HCT116 (cell line): ENCODE results near the gene PYROXD2. TPM values are rescaled to one million over a fixed set of nuclear protein-coding genes. Genes with fewer than 3 reads are reported as not detected.

Experiments
- ATAC-seq: fragments of 200-7000 bp; cut with Tn5 transposase; 2 replicates; pipeline ENCODE4 v1.9.1; 2020; ENCODE audit warnings: mild to moderate bottlenecking, moderate library complexity
- BruUV-seq: library from RNA; stranded (reverse); fragments of 400-500 nt; replicated peaks from 2 replicates; lab custom pipeline; 2021; lab: Mats Ljungman, UMichigan
- CTCF ChIA-PET: fragments of 300-600 bp; sonication (Branson Sonifier 250); formaldehyde crosslinking; loops from one replicate; lab custom pipeline; 2021; ENCODE audit warnings: antibody characterized with exemption; lab: Charles Lee
- POLR2A ChIA-PET: fragments of 300-600, 350-600 bp; sonication (Branson Sonifier 250); formaldehyde crosslinking; loops from one replicate; lab custom pipeline; 2021; ENCODE audit warnings: antibody characterized with exemption; lab: Charles Lee
- RAD21 ChIA-PET, 2 experiments: fragments of 300-600 bp; sonication (Branson Sonifier 250); formaldehyde crosslinking; loops; one replicate each; lab custom pipeline; 2023; ENCODE audit warnings: low total read pairs in 2 of 2; ENCODE audit not compliant: uncharacterized antibody in 2 of 2, unreplicated experiment in 2 of 2, low non-redundant PET in 1 of 2; lab: Charles Lee
- DNase-seq: peaks from one replicate; pipeline ENCODE4 v3.0.0-alpha.2; 2010; ENCODE audit warnings: low read depth, low spot score
- H2AFZ ChIP-seq: fragments of 200-600 bp; shearing (Covaris generic), sonication (generic); 2 replicates; pipeline ENCODE4 v1.6.1; 2017; ENCODE audit warnings: low read depth, mixed run types, mixed read lengths, antibody characterized with exemption, low read length; ENCODE audit not compliant: poor library complexity, severe bottlenecking
- H3K27ac ChIP-seq: 2 replicates; pipeline ENCODE4 v1.5.1; 2012; ENCODE audit warnings: low read depth, low read length
- H3K27me3 ChIP-seq: fragments of 200-600 bp; sonication (generic); 2 replicates; pipeline ENCODE4 v1.6.1; 2016; ENCODE audit warnings: mixed run types, low read length, mixed read lengths; ENCODE audit not compliant: insufficient read depth
- H3K36me3 ChIP-seq, 2 experiments: fragments of 200-500 bp in 1 of 2; fragments of 200-600 bp in 1 of 2; sonication (Bioruptor generic) in 1 of 2; sonication (generic) in 1 of 2; 2 replicates each; pipeline versions ENCODE4 v1.5.1 to v1.6.1; 2014 to 2016; ENCODE audit warnings: low read length in 2 of 2, inconsistent platforms in 1 of 2, mixed read lengths in 1 of 2, mixed run types in 1 of 2; ENCODE audit not compliant: insufficient read depth in 2 of 2, control insufficient read depth in 1 of 2
- H3K4me1 ChIP-seq, 2 experiments: fragments of 200-600 bp in 1 of 2; sonication (generic) in 1 of 2; 2 replicates each; pipeline versions ENCODE4 v1.5.1 to v1.6.1; 2012 to 2017; ENCODE audit warnings: low read length in 2 of 2, inconsistent platforms in 1 of 2, mild to moderate bottlenecking in 1 of 2, mixed read lengths in 1 of 2, mixed run types in 1 of 2, moderate library complexity in 1 of 2; ENCODE audit not compliant: insufficient read depth in 2 of 2, control insufficient read depth in 1 of 2
- H3K4me2 ChIP-seq: fragments of 200-600 bp; sonication (generic); 2 replicates; pipeline ENCODE4 v1.6.1; 2017; ENCODE audit warnings: mixed run types, low read length, mixed read lengths
- H3K4me3 ChIP-seq, 2 experiments: fragments of 200-600 bp in 1 of 2; sonication (generic) in 1 of 2; replicated peaks in 1 of 2; 2 replicates each; pipeline ENCODE4 v1.5.1; 2011 to 2016; ENCODE audit warnings: low read length in 2 of 2, control low read depth in 1 of 2, low read depth in 1 of 2, mild to moderate bottlenecking in 1 of 2, mixed read lengths in 1 of 2, mixed run types in 1 of 2
- H3K79me2 ChIP-seq: fragments of 200-600 bp; sonication (generic); 2 replicates; pipeline ENCODE4 v1.6.1; 2017; ENCODE audit warnings: mild to moderate bottlenecking, mixed run types, low read length, moderate library complexity, mixed read lengths; ENCODE audit not compliant: insufficient read depth
- H3K9ac ChIP-seq: fragments of 200-600 bp; sonication (generic); 2 replicates; pipeline ENCODE4 v1.6.1; 2016; ENCODE audit warnings: low read length, mixed read lengths
- H3K9me2 ChIP-seq: fragments of 200-600 bp; sonication (generic), shearing (Covaris generic); 2 replicates; pipeline ENCODE4 v1.6.1; 2017; ENCODE audit warnings: mixed run types, mild to moderate bottlenecking, moderate library complexity; ENCODE audit not compliant: insufficient read depth
- H3K9me3 ChIP-seq, 2 experiments: fragments of 200-500 bp in 1 of 2; fragments of 200-600 bp in 1 of 2; sonication (Bioruptor generic) in 1 of 2; sonication (generic) in 1 of 2; 2 replicates each; pipeline ENCODE4 v1.6.1; 2014 to 2017; ENCODE audit warnings: low read length in 2 of 2, mixed read lengths in 2 of 2, inconsistent platforms in 1 of 2, low read depth in 1 of 2, mild to moderate bottlenecking in 1 of 2, mixed run types in 1 of 2, moderate library complexity in 1 of 2; ENCODE audit not compliant: control insufficient read depth in 1 of 2, insufficient read depth in 1 of 2
- H4K20me1 ChIP-seq: fragments of 200-600 bp; sonication (generic), shearing (Covaris generic); 2 replicates; pipeline ENCODE4 v1.6.1; 2017; ENCODE audit warnings: mixed run types, mild to moderate bottlenecking, moderate library complexity; ENCODE audit not compliant: insufficient read depth
- ATF3 ChIP-seq: IDR thresholded peaks from 2 replicates; pipeline ENCODE4 v1.6.1; 2012
- CEBPB ChIP-seq: IDR thresholded peaks from 2 replicates; pipeline ENCODE4 v1.6.1; 2012; ENCODE audit warnings: low read depth
- CTCF ChIP-seq, 3 experiments: fragments of 200-600 bp in 1 of 3; sonication (generic) in 1 of 3; IDR thresholded peaks in 2 of 3; conservative IDR thresholded peaks in 1 of 3; 2 replicates each; pipeline ENCODE4 v1.5.1; 2012 to 2017; ENCODE audit warnings: low read depth in 2 of 3, low read length in 2 of 3, antibody characterized with exemption in 1 of 3, borderline replicate concordance in 1 of 3, control low read depth in 1 of 3, mild to moderate bottlenecking in 1 of 3, mixed read lengths in 1 of 3, mixed run types in 1 of 3, moderate library complexity in 1 of 3; ENCODE audit not compliant: insufficient read depth in 1 of 3
- ELF1 ChIP-seq: IDR thresholded peaks from 2 replicates; pipeline ENCODE4 v1.6.1; 2012; ENCODE audit warnings: low read depth, borderline replicate concordance
- EZH2 ChIP-seq: fragments of 200-600 bp; sonication (generic); IDR thresholded peaks from 2 replicates; pipeline ENCODE4 v1.6.1; 2017; ENCODE audit warnings: antibody characterized with exemption, mixed run types
- EZH2phosphoT487 ChIP-seq: fragments of 200-600 bp; IDR thresholded peaks from 2 replicates; pipeline ENCODE4 v1.6.1; 2018; ENCODE audit warnings: antibody characterized with exemption, borderline replicate concordance
- FOSL1 ChIP-seq: IDR thresholded peaks from 2 replicates; pipeline ENCODE4 v1.6.1; 2012; ENCODE audit warnings: low read depth
- JUND ChIP-seq: IDR thresholded peaks from 2 replicates; pipeline ENCODE4 v1.6.1; 2012
- MAX ChIP-seq: IDR thresholded peaks from 2 replicates; pipeline ENCODE4 v1.6.1; 2012
- POLR2AphosphoS5 ChIP-seq: IDR thresholded peaks from 2 replicates; pipeline ENCODE4 v1.6.1; 2011; ENCODE audit warnings: mild to moderate bottlenecking, low read depth, low read length, moderate library complexity
- RAD21 ChIP-seq: IDR thresholded peaks from 2 replicates; pipeline ENCODE4 v1.6.1; 2012; ENCODE audit warnings: low read depth, mild to moderate bottlenecking
- REST ChIP-seq: IDR thresholded peaks from 2 replicates; pipeline ENCODE4 v1.6.1; 2012; ENCODE audit warnings: low read depth
- SIN3A ChIP-seq: IDR thresholded peaks from 2 replicates; pipeline ENCODE4 v1.6.1; 2012; ENCODE audit warnings: low read depth
- TCF7L2 ChIP-seq: IDR thresholded peaks from 2 replicates; pipeline ENCODE4 v1.7.0; 2011; ENCODE audit warnings: borderline replicate concordance, inconsistent platforms; ENCODE audit not compliant: insufficient read depth, insufficient read length; ENCODE audit errors: extremely low read depth
- YY1 ChIP-seq: IDR thresholded peaks from 2 replicates; pipeline ENCODE4 v1.6.1; 2011; ENCODE audit warnings: low read length, low read depth, moderate library complexity, mild to moderate bottlenecking; ENCODE audit not compliant: insufficient replicate concordance; ENCODE audit errors: extremely low read depth
- ZBTB33 ChIP-seq: IDR thresholded peaks from 2 replicates; pipeline ENCODE4 v1.6.1; 2011; ENCODE audit warnings: mild to moderate bottlenecking, low read length, moderate library complexity; ENCODE audit not compliant: insufficient replicate concordance; ENCODE audit errors: extremely low read depth
- intact Hi-C: fragments of 100-400 bp; cut with micrococcal nuclease; formaldehyde crosslinking; loops from 2 replicates; pipeline ENCODE4 v1.10.0; 2022
- total RNA-seq: library from RNA; stranded (reverse); gene quantifications from one replicate; pipeline ENCODE4 v1.2.1, GENCODE V29; 2021; ENCODE audit not compliant: unreplicated experiment

PYROXD2 gene
- total RNA-seq, 1 experiment from 2014 or later = 14.2 TPM

GRCh38 chr10:98338896-98339295 is 76.1 kb downstream of the PYROXD2 start:
- no peaks in the 10 kb centered on the region for H3K36me3 ChIP-seq
- ChIA-PET POLR2A (no interaction called here), CTCF (interaction anchor here (1.0 to 1.7 kb wide), 4 partner anchors 13 to 30 kb away, joined by 3 to 4 read pairs (median 3); no protein-coding TSS in a partner anchor), RAD21 (no interaction called here)
- H3K4me2 ChIP-seq = no peak overlapping the region
- H3K9me2 ChIP-seq = no peaks in the 10 kb centered on the region
- no peak overlapping the region for H3K4me3 ChIP-seq
- TF ChIP-seq EZH2 = no peak
- no peak for TF ChIP-seq REST
- TF ChIP-seq ATF3 = no peak
- no peak for TF ChIP-seq SIN3A
- TF ChIP-seq TCF7L2 = no peak
- TF ChIP-seq POLR2AphosphoS5 = no peak
- no peak for TF ChIP-seq CEBPB
- no peak for TF ChIP-seq MAX
- TF ChIP-seq FOSL1 = no peak
- TF ChIP-seq ELF1 = no peak
- TF ChIP-seq EZH2phosphoT487 = no peak
- TF ChIP-seq YY1 = no peak
- no peak for TF ChIP-seq ZBTB33
- no peak for TF ChIP-seq CTCF (IDR thresholded peaks at IDR 0.05 in 2 of 3, conservative IDR thresholded peaks at IDR 0.05 in 1 of 3; ENCODE audit: borderline replicate concordance in 1 of 3, insufficient read depth in 1 of 3, low read depth in 2 of 3, low read length in 2 of 3)
- TF ChIP-seq JUND = no peak
- TF ChIP-seq RAD21 = no peak
- no peak for DNase-seq
- H3K27me3 ChIP-seq = peaks cover 29% of the 10 kb centered on the region
- no peaks in the 10 kb centered on the region for H3K79me2 ChIP-seq
- intact Hi-C loops = loop anchor here (10.0 kb wide), 1 partner anchor 164 kb away; no protein-coding TSS in a partner anchor
- H3K4me1 ChIP-seq = no peaks in the 10 kb centered on the region
- H3K9me3 ChIP-seq = no peaks in the 10 kb centered on the region
- ATAC-seq = no peak
- H3K9ac ChIP-seq = no peak overlapping the region
- BruUV-seq = no TSS peak
- no peak overlapping the region for H3K27ac ChIP-seq
- H4K20me1 ChIP-seq = no peaks in the 10 kb centered on the region
- no peak overlapping the region for H2AFZ ChIP-seq
